Left colon (tissue), 2 donors: Measurements from ENCODE around the gene GNA12. TPM values are rescaled to one million over a fixed set of nuclear protein-coding genes. Genes with fewer than 3 reads are reported as not detected.
"Not testable (repeated sequence)": the region's sequence is repeated elsewhere in the genome, so short reads cannot be mapped to it uniquely, and the experiment has no call there.

Experiments used
- ATAC-seq: fragments of 200-7000 bp; cut with Tn5 transposase; one replicate; pipeline ENCODE4 v1.9.1; 2020; ENCODE audit warnings: mild to moderate bottlenecking, moderate library complexity
- DNase-seq, 2 donors: peaks; one replicate each; pipeline ENCODE4 v3.0.0-alpha.2; 2020
- intact Hi-C, 2 donors: fragments of 100-400 bp; cut with DNase I in 1 of 2; cut with micrococcal nuclease in 1 of 2; formaldehyde crosslinking; loops; one replicate each; pipeline versions ENCODE4 v1.11.2 to v1.14.0; 2022; cut with DNase I, micrococcal nuclease
- total RNA-seq, 2 donors: library from RNA; stranded (reverse); fragmentation: NEBNext Ultra II Directional; extraction: Animal tissue kit (Norgen Biotek cat#: 25700); gene quantifications; one replicate each; pipeline ENCODE4 v1.2.1, GENCODE V29; 2021
- donor health status: DM: no; HTN: no; CAD: no.
- donor health status: DM: yes; HTN: yes; CAD: no.

The GNA12 gene
- total RNA-seq, 2 donors from 2014 or later, result 21.4 to 32.9 TPM

- ATAC-seq (peak; percentile 74), DNase-seq (peak; percentile 64 to 91)
- intact Hi-C loops, result no loop called here
These were observed 163.2 kb downstream of the GNA12 start for GRCh38 chr7:2680792-2681490.

- intact Hi-C loops, result no loop called here
- no peak for DNase-seq
These were observed 163.9 kb downstream of the GNA12 start for GRCh38 chr7:2680256-2680655.

GRCh38 chr7:2679135-2680127 lies 164.7 kb downstream of the GNA12 start:
- DNase-seq, intact Hi-C loops: not testable (repeated sequence)
- peak; percentile 45 for ATAC-seq

More at GRCh38 chr7:2680256-2680655, 163.9 kb downstream of the GNA12 start:
- ATAC-seq, result no peak

- peak; percentile 75 for ATAC-seq
- DNase-seq, intact Hi-C loops: not testable (repeated sequence)
These were observed 165.7 kb downstream of the GNA12 start for GRCh38 chr7:2678454-2678853.

Other genes with a start within 250 kb of the GNA12 start
- 10 to 100 TPM; 31.3 to 51.0 TPM for gene TTYH3, start 212.3 kb downstream of the GNA12 start, total RNA-seq
- under 1 TPM in 1 of 2 donors, not detected in 1; 0.28 TPM for gene AMZ1, start 156.1 kb downstream of the GNA12 start, total RNA-seq
- 1 to 10 TPM; 2.0 to 2.8 TPM for gene CARD11, start 199.6 kb upstream of the GNA12 start, total RNA-seq